ENCODE results near the gene IGF2BP3.

DNA sequence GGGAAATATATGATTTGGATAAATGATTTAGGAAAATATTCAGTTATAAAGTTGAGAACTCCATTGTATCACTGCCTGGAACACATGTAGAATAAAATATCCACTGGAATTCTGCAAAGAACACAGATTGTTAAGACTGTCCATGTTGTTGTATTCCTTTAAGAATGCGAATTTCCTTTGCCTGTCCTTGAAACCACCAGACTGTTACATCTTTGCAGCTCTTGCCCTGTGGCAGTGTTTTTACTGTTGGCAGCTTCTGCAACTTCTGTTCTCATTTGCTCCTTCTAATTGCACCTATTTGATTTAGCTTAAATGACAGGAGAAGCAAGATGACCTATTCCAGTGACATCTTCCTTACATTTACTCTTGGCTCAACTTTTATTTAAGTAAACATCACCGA lies 131.4 kb downstream of the IGF2BP3 start:
- TF ChIP-seq, protein P1, sequence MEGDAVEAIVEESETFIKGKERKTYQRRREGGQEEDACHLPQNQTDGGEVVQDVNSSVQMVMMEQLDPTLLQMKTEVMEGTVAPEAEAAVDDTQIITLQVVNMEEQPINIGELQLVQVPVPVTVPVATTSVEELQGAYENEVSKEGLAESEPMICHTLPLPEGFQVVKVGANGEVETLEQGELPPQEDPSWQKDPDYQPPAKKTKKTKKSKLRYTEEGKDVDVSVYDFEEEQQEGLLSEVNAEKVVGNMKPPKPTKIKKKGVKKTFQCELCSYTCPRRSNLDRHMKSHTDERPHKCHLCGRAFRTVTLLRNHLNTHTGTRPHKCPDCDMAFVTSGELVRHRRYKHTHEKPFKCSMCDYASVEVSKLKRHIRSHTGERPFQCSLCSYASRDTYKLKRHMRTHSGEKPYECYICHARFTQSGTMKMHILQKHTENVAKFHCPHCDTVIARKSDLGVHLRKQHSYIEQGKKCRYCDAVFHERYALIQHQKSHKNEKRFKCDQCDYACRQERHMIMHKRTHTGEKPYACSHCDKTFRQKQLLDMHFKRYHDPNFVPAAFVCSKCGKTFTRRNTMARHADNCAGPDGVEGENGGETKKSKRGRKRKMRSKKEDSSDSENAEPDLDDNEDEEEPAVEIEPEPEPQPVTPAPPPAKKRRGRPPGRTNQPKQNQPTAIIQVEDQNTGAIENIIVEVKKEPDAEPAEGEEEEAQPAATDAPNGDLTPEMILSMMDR (IDR thresholded peaks at IDR 0.05 in 8 of 11, conservative IDR thresholded peaks at IDR 0.05 in 3 of 11) = no peak
- TF ChIP-seq POLR2A (IDR thresholded peaks at IDR 0.05) (no peak), POLR2AphosphoS5 (IDR thresholded peaks at IDR 0.05) (no peak)

Measured in spleen (tissue), 7 donors.